Glutamatergic neuron (in vitro differentiated cells): ENCODE results near the gene PELI1. TPM values are rescaled to one million over a fixed set of nuclear protein-coding genes. Genes with fewer than 3 reads are reported as not detected.

Experiments used
- DNase-seq: peaks from one replicate; pipeline ENCODE4 v3.0.0; 2022
- H3K27ac Mint-ChIP-seq: one replicate; pipeline ENCODE4 v1.8.0; 2020; ENCODE audit warnings: mild to moderate bottlenecking, mixed read lengths, inconsistent platforms; ENCODE audit not compliant: unreplicated experiment
- H3K27me3 Mint-ChIP-seq: one replicate; pipeline ENCODE4 v1.8.0; 2020; ENCODE audit warnings: mild to moderate bottlenecking, moderate library complexity, mixed read lengths, inconsistent platforms; ENCODE audit not compliant: unreplicated experiment
- H3K36me3 Mint-ChIP-seq: one replicate; pipeline ENCODE4 v1.8.0; 2020; ENCODE audit warnings: mild to moderate bottlenecking, mixed read lengths, inconsistent platforms; ENCODE audit not compliant: unreplicated experiment
- H3K4me1 Mint-ChIP-seq: one replicate; pipeline ENCODE4 v1.8.0; 2020; ENCODE audit warnings: mild to moderate bottlenecking, low read depth, mixed read lengths, inconsistent platforms; ENCODE audit not compliant: unreplicated experiment
- H3K4me3 Mint-ChIP-seq: one replicate; pipeline ENCODE4 v1.8.0; 2020; ENCODE audit warnings: mild to moderate bottlenecking, mixed read lengths, inconsistent platforms; ENCODE audit not compliant: unreplicated experiment
- H3K9me3 Mint-ChIP-seq: one replicate; pipeline ENCODE4 v1.8.0; 2020; ENCODE audit warnings: mild to moderate bottlenecking, moderate library complexity, mixed read lengths, inconsistent platforms; ENCODE audit not compliant: unreplicated experiment
- total RNA-seq: library from RNA; stranded (reverse); fragmentation: NEBNext Ultra II Directional; extraction: Animal tissue kit (Norgen Biotek cat#: 25700); gene quantifications from one replicate; pipeline ENCODE4 v1.2.1, GENCODE V29; 2021; ENCODE audit not compliant: unreplicated experiment
- TF ChIP-seq, protein P1 (sequence below): fragments of 200-600 bp; sonication (generic); IDR thresholded peaks from one replicate; pipeline ENCODE4 v1.5.0; 2021; ENCODE audit not compliant: partially characterized antibody, unreplicated experiment

PELI1 gene
- total RNA-seq, 1 donor from 2014 or later = 58.2 TPM

- TF ChIP-seq, protein P1, sequence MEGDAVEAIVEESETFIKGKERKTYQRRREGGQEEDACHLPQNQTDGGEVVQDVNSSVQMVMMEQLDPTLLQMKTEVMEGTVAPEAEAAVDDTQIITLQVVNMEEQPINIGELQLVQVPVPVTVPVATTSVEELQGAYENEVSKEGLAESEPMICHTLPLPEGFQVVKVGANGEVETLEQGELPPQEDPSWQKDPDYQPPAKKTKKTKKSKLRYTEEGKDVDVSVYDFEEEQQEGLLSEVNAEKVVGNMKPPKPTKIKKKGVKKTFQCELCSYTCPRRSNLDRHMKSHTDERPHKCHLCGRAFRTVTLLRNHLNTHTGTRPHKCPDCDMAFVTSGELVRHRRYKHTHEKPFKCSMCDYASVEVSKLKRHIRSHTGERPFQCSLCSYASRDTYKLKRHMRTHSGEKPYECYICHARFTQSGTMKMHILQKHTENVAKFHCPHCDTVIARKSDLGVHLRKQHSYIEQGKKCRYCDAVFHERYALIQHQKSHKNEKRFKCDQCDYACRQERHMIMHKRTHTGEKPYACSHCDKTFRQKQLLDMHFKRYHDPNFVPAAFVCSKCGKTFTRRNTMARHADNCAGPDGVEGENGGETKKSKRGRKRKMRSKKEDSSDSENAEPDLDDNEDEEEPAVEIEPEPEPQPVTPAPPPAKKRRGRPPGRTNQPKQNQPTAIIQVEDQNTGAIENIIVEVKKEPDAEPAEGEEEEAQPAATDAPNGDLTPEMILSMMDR = no peak
- H3K27ac Mint-ChIP-seq = no peak overlapping the region
Measured at GRCh38 chr2:64045938-64046337, 98.3 kb downstream of the PELI1 start.

More at GRCh38 chr2:64045938-64046337, 98.3 kb downstream of the PELI1 start:
- DNase-seq = no peak
- Mint-ChIP-seq H3K4me3 (no peak overlapping the region), H3K4me1 (peaks cover 4% of the 10 kb centered on the region), H3K36me3 (no peaks in the 10 kb centered on the region), H3K9me3 (peaks cover 7% of the 10 kb centered on the region), H3K27me3 (peaks cover 2% of the 10 kb centered on the region)

Other genes with a start within 250 kb of the PELI1 start
- gene VPS54, start 125.0 kb downstream of the PELI1 start, total RNA-seq = 18.7 TPM